DOHH2 (cell line): Measurements from ENCODE around the gene SAA2.

Experiments used
- H3F3A ChIP-seq: fragments of 200-600 bp; sonication (generic), shearing (Covaris generic); 2 replicates; pipeline ENCODE4 v1.6.0; 2016; ENCODE audit warnings: antibody characterized with exemption, mild to moderate bottlenecking; ENCODE audit not compliant: control insufficient read depth, insufficient read depth
- H3K27ac ChIP-seq: fragments of 200-600 bp; sonication (generic); 2 replicates; pipeline ENCODE4 v1.5.1; 2014; ENCODE audit warnings: low read depth, mild to moderate bottlenecking, low read length, moderate library complexity
- H3K27me3 ChIP-seq: fragments of 200-600 bp; sonication (generic); 2 replicates; pipeline ENCODE4 v1.6.1; 2014; ENCODE audit warnings: mild to moderate bottlenecking, low read length, mixed read lengths; ENCODE audit not compliant: control insufficient read depth
- H3K36me3 ChIP-seq: fragments of 200-600 bp; sonication (generic); 2 replicates; pipeline ENCODE4 v1.6.1; 2014; ENCODE audit warnings: mild to moderate bottlenecking, low read length, moderate library complexity, mixed read lengths; ENCODE audit not compliant: control insufficient read depth
- H3K4me1 ChIP-seq: fragments of 200-600 bp; sonication (generic); 2 replicates; pipeline ENCODE4 v1.6.1; 2014; ENCODE audit warnings: mild to moderate bottlenecking, low read length, mixed read lengths; ENCODE audit not compliant: control insufficient read depth
- H3K4me2 ChIP-seq: fragments of 200-600 bp; sonication (generic); 2 replicates; pipeline ENCODE4 v1.6.0; 2014; ENCODE audit warnings: mild to moderate bottlenecking, low read length, moderate library complexity
- H3K4me3 ChIP-seq: fragments of 200-600 bp; sonication (generic); 2 replicates; pipeline ENCODE4 v1.5.1; 2014; ENCODE audit warnings: mild to moderate bottlenecking, low read length, mixed read lengths
- H3K79me2 ChIP-seq: fragments of 200-600 bp; sonication (generic); 2 replicates; pipeline ENCODE4 v1.6.1; 2014; ENCODE audit warnings: mild to moderate bottlenecking, low read length, mixed read lengths; ENCODE audit not compliant: control insufficient read depth
- H3K9me2 ChIP-seq: fragments of 200-600 bp; sonication (generic); replicated peaks from 2 replicates; pipeline ENCODE4 v1.6.1; 2014; ENCODE audit warnings: mild to moderate bottlenecking, low read length, mixed read lengths; ENCODE audit not compliant: control insufficient read depth
- H3K9me3 ChIP-seq: fragments of 200-600 bp; sonication (generic); 2 replicates; pipeline ENCODE4 v1.6.1; 2014; ENCODE audit warnings: antibody characterized with exemption, low read length, mixed read lengths; ENCODE audit not compliant: control insufficient read depth, insufficient read depth
- H4K20me1 ChIP-seq: fragments of 200-600 bp; sonication (generic); 2 replicates; pipeline ENCODE4 v1.6.0; 2014; ENCODE audit warnings: low read depth, mild to moderate bottlenecking, antibody characterized with exemption, low read length, moderate library complexity; ENCODE audit not compliant: control insufficient read depth, insufficient read depth
- CTCF ChIP-seq: fragments of 200-600 bp; sonication (generic); IDR thresholded peaks from one replicate; pipeline ENCODE4 v1.5.1; 2014; ENCODE audit warnings: antibody characterized with exemption, mild to moderate bottlenecking, low read depth, low read length; ENCODE audit not compliant: poor library complexity, severe bottlenecking
- EZH2phosphoT487 ChIP-seq: fragments of 200-600 bp; sonication (generic); IDR thresholded peaks from 2 replicates; pipeline ENCODE4 v1.6.1; 2017; ENCODE audit warnings: borderline replicate concordance, mild to moderate bottlenecking, antibody characterized with exemption, low read length, moderate library complexity, mixed read lengths

The SAA2 gene

GRCh38 chr11:18243783-18244362 lies 4.6 kb downstream of the SAA2 start:
- 0 out of 2 replicates have a peak, but pooled peaks cover 2% of the 10 kb centered on the region for H3K4me1 ChIP-seq
- H4K20me1 ChIP-seq, result no peaks in the 10 kb centered on the region
- no peak overlapping the region for H3K4me2 ChIP-seq
- H3K9me3 ChIP-seq, result no peaks in the 10 kb centered on the region
- H3K9me2 ChIP-seq, result no peaks in the 10 kb centered on the region
- TF ChIP-seq CTCF (peak; percentile 87), EZH2phosphoT487 (no peak)
- H3K4me3 ChIP-seq, result no peak overlapping the region
- H3F3A ChIP-seq, result no peaks in the 10 kb centered on the region
- H3K36me3 ChIP-seq, result no peaks in the 10 kb centered on the region
- H3K27me3 ChIP-seq, result peaks cover 5% of the 10 kb centered on the region
- no peaks in the 10 kb centered on the region for H3K79me2 ChIP-seq
- no peak overlapping the region for H3K27ac ChIP-seq

DNA sequence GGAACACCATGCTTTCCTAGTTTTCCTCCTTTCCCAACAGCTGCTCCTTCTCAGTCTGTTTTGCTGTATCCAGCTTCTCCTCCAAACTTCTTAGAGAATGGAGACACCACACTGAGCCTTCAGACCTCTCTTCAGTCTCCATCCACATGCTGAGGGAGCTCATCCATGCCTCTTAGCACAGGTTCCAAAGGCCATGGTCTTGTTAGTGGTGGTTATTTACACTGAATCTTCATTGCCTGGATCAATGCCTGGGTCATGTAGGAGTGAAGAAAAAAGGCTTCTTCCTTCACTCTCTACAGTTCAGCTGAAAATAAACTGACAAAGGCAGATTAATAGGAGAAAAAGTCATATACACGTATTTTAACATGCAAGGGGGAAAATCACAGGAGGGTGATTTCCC lies 8.8 kb downstream of the SAA2 start:
- Histone ChIP-seq H4K20me1 (no peaks in the 10 kb centered on the region), H3K9me2 (no peaks in the 10 kb centered on the region), H3F3A (no peaks in the 10 kb centered on the region), H3K4me1 (0 out of 2 replicates have a peak, but pooled peaks cover 2% of the 10 kb centered on the region), H3K27ac (no peak overlapping the region), H3K4me3 (no peak overlapping the region), H3K36me3 (no peaks in the 10 kb centered on the region), H3K27me3 (peaks cover 25% of the 10 kb centered on the region), H3K4me2 (no peak overlapping the region), H3K9me3 (no peaks in the 10 kb centered on the region), H3K79me2 (no peaks in the 10 kb centered on the region)
- TF ChIP-seq CTCF (no peak), EZH2phosphoT487 (no peak)

DNA sequence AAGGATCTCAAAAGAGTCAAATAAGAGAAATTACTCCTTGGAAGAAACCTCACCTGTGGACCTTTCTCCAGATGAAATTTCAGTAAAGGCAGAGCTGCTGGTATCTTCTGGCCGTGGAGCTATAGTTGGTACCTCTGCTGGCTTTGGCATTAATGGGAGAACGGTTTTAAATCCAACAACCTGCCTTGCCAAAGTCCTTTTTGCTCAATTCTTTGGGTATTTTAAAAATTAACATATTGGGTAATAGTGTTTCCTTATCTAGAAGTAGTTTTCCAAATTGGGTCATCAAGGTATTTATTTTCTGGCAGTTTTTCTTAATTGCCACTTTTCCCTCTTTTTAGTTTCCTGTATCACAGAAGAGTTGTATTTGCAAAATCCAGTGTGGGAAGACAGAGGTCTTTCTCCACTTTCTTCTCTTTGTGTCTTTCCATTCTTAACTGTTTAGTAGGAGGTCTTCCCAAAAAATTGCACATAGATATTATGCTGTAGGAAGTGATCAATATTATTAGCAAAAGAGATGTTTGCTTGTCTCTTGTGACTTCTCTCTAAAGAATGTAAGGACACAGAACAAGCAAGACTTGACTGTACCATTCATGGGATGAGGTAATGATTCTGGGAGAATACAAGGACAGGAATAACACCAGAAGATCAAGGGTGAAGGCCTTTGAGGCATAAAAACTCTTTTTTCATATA lies 11.7 kb downstream of the SAA2 start, which contains the start of gene SAA4:
SAA4 (minus strand) TSS at position 139 of the 693 bp plus-strand sequence. CDS start 876 bp downstream, outside the sequence.
- no peak for TF ChIP-seq CTCF
- TF ChIP-seq EZH2phosphoT487, result no peak
- no peaks in the 10 kb centered on the region for H3F3A ChIP-seq
- H3K4me1 ChIP-seq, result no peaks in the 10 kb centered on the region

More for the DNA sequence above, 11.7 kb downstream of the SAA2 start, which contains the start of gene SAA4:
- Histone ChIP-seq H3K9me2 (no peaks in the 10 kb centered on the region), H3K4me2 (no peak within 1 kb of the TSS), H3K79me2 (no peaks in the 10 kb centered on the region), H3K27me3 (peaks cover 26% of the 10 kb centered on the region), H4K20me1 (no peaks in the 10 kb centered on the region), H3K27ac (no peak within 1 kb of the TSS), H3K4me3 (no peak within 1 kb of the TSS), H3K36me3 (no peaks in the 10 kb centered on the region), H3K9me3 (no peaks in the 10 kb centered on the region)
